ENCODE measurements around the gene PNMA6E. TPM values are rescaled to one million over a fixed set of nuclear protein-coding genes. Genes with fewer than 3 reads are reported as not detected.
A peak's percentile ranks its signal among the peaks of the same experiment; 100 is the strongest.

PNMA6E gene
- total and polyA plus RNA-seq, 2 experiments from 2014 or later: not detected

DNA sequence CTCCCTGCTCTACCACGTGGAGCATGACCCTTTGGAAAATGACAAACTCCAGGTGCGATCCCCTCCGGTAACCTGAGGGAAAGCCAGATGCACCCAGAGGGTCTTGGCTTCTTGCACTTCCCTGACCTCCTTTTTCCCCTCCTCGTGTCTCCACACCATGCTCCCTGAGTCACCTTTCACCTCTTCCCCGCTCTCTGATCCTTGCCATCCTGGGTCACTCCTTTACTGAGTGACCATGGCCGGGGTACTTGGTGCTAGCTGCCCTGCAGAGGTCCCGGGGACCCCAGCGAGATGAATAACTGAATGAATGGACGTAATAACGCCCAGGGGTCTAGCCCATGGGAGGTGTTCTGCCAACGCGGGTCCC lies 9.7 kb upstream of the PNMA6E start:
- Histone ChIP-seq H3K79me2 (replicated peaks; ENCODE audit: insufficient read depth) (no peaks in the 10 kb centered on the region), H4K20me1 (replicated peaks; ENCODE audit: insufficient read depth) (no peaks in the 10 kb centered on the region), H3K27ac (ENCODE audit: low read depth) (no peak overlapping the region), H3K4me2 (peak overlapping the region; percentile 75), H3K36me3 (ENCODE audit: insufficient read depth) (no peaks in the 10 kb centered on the region), H3K9me2 (ENCODE audit: insufficient read depth) (no peaks in the 10 kb centered on the region), H2AFZ (no peak overlapping the region; the same call in 1 of the 2 replicates), H3F3A (replicated peaks; ENCODE audit: low read depth) (no peaks in the 10 kb centered on the region), H3K4me1 (ENCODE audit: insufficient read depth) (no peaks in the 10 kb centered on the region), H3K4me3 (peak overlapping the region; percentile 53), H3K27me3 (ENCODE audit: insufficient read depth) (peaks cover 19% of the 10 kb centered on the region; the same call in 1 of the 2 replicates)
- H3K9me3 Mint-ChIP-seq: no peaks in the 10 kb centered on the region; the same call in 2 of the 3 replicates
- peaks cover 21% of the 10 kb centered on the region for H3K27me3 Mint-ChIP-seq (ENCODE audit: insufficient read depth, low read depth, poor library complexity)
- no peak overlapping the region for H3K27ac Mint-ChIP-seq
- no peaks in the 10 kb centered on the region for H3K36me3 Mint-ChIP-seq (ENCODE audit: low read depth)
- H3K4me1 Mint-ChIP-seq: peaks cover 8% of the 10 kb centered on the region
- ATAC-seq (no peak), DNase-seq (ENCODE audit: low spot score) (no peak)
- TF ChIP-seq, protein P1, sequence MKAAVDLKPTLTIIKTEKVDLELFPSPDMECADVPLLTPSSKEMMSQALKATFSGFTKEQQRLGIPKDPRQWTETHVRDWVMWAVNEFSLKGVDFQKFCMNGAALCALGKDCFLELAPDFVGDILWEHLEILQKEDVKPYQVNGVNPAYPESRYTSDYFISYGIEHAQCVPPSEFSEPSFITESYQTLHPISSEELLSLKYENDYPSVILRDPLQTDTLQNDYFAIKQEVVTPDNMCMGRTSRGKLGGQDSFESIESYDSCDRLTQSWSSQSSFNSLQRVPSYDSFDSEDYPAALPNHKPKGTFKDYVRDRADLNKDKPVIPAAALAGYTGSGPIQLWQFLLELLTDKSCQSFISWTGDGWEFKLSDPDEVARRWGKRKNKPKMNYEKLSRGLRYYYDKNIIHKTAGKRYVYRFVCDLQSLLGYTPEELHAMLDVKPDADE (IDR thresholded peaks at IDR 0.05): no peak
- TF ChIP-seq EZH2phosphoT487 (IDR thresholded peaks at IDR 0.05; ENCODE audit: unreplicated experiment): no peak
- peak; percentile 39 for TF ChIP-seq EZH2 (IDR thresholded peaks at IDR 0.05; ENCODE audit: low read depth, unreplicated experiment)
- H3K4me3 Mint-ChIP-seq: peak overlapping the region; percentile 72

DNA sequence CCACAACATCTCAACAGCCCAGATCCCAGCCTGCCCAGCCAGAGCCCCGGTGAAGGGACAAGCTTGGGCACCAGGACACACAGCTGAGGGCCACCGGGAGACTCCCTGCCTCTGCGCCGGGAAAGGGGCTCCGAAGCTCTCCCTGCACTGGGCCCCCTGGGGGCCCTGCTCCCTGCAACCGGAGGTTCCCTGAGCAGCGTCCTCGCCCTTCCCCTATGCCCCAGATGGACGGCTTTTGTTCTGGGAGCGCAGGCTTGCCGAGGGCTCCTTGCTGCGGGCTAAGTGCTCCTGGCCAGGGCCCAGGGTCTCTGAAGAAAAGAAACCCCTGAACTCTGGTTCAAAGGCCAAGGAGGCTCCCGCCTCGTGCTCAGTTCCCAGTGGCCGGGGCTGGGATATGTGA lies 9.2 kb upstream of the PNMA6E start:
- Histone ChIP-seq H2AFZ (no peak overlapping the region), H3K79me2 (replicated peaks; ENCODE audit: insufficient read depth) (no peaks in the 10 kb centered on the region), H3K4me2 (no peak overlapping the region), H3F3A (replicated peaks; ENCODE audit: low read depth) (no peaks in the 10 kb centered on the region), H3K4me3 (no peak overlapping the region), H3K27me3 (ENCODE audit: insufficient read depth) (peaks cover 19% of the 10 kb centered on the region; the same call in 1 of the 2 replicates), H3K36me3 (ENCODE audit: insufficient read depth) (no peaks in the 10 kb centered on the region), H3K4me1 (ENCODE audit: insufficient read depth) (no peaks in the 10 kb centered on the region), H4K20me1 (replicated peaks; ENCODE audit: insufficient read depth) (no peaks in the 10 kb centered on the region), H3K27ac (ENCODE audit: low read depth) (no peak overlapping the region), H3K9me2 (ENCODE audit: insufficient read depth) (no peaks in the 10 kb centered on the region)
- no peak for DNase-seq (ENCODE audit: low spot score)
- ATAC-seq: no peak
- Mint-ChIP-seq H3K27me3 (ENCODE audit: insufficient read depth, low read depth, poor library complexity) (peaks cover 22% of the 10 kb centered on the region), H3K4me3 (peak overlapping the region; percentile 72; the same call in 2 of the 3 replicates), H3K4me1 (peaks cover 8% of the 10 kb centered on the region), H3K27ac (no peak overlapping the region), H3K9me3 (no peaks in the 10 kb centered on the region; the same call in 2 of the 3 replicates), H3K36me3 (ENCODE audit: low read depth) (no peaks in the 10 kb centered on the region)
- TF ChIP-seq NANOG (IDR thresholded peaks at IDR 0.05; ENCODE audit: borderline replicate concordance) (no peak), JUNB (IDR thresholded peaks at IDR 0.05; ENCODE audit: unreplicated experiment) (no peak)

DNA sequence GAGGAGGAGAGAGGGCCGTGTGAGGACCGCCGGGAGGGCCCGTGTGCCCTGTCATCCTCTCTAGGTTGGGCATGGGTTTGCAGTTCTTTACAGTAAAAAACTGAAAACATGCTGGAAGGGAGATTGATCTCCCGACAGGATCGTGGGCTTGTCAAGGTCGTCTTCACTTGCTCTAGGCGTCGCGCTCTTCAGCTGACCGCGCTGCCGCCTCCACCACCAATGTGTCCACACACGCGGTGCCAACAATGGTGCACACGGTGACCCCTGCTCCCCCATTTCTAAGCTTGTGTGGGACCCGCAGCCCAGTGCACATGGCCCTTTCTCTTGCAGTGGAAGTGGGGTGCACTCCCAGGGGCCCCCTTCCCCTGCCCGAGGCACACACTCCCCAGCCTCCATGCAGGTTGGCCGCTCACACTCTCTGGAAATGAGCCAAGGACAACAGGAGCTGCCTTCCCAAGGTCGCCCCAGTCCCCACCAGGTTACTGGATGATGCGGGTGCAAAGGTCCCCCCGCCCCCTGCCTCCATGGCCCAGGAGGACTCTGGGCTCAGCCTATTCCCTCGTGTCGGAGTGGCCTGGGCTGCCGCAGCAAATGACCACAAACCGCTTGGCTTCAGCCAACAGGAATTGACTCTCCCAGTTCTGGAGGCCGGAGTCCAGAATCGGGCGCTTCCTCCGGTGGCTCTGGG lies 8.4 kb upstream of the PNMA6E start:
- H3K36me3 Mint-ChIP-seq (ENCODE audit: low read depth): no peaks in the 10 kb centered on the region
- H3K4me2 ChIP-seq: no peak overlapping the region
- no peak overlapping the region for H3K4me3 ChIP-seq
- no peak overlapping the region for H3K27ac Mint-ChIP-seq
- no peak overlapping the region for H2AFZ ChIP-seq
- no peaks in the 10 kb centered on the region for H3K9me2 ChIP-seq (ENCODE audit: insufficient read depth)
- peaks cover 8% of the 10 kb centered on the region for H3K4me1 Mint-ChIP-seq
- no peaks in the 10 kb centered on the region for H3K36me3 ChIP-seq (ENCODE audit: insufficient read depth)
- H3K4me3 Mint-ChIP-seq: no peak overlapping the region
- peaks cover 22% of the 10 kb centered on the region for H3K27me3 Mint-ChIP-seq (ENCODE audit: insufficient read depth, low read depth, poor library complexity)
- H3K79me2 ChIP-seq (replicated peaks; ENCODE audit: insufficient read depth): no peaks in the 10 kb centered on the region
- H3K9me3 Mint-ChIP-seq: no peaks in the 10 kb centered on the region; the same call in 2 of the 3 replicates
- DNase-seq (ENCODE audit: low spot score): no peak
- ATAC-seq: no peak
- no peak overlapping the region for H3K27ac ChIP-seq (ENCODE audit: low read depth)
- peaks cover 19% of the 10 kb centered on the region; the same call in 1 of the 2 replicates for H3K27me3 ChIP-seq (ENCODE audit: insufficient read depth)
- H4K20me1 ChIP-seq (replicated peaks; ENCODE audit: insufficient read depth): no peaks in the 10 kb centered on the region
- H3F3A ChIP-seq (replicated peaks; ENCODE audit: low read depth): no peaks in the 10 kb centered on the region
- H3K4me1 ChIP-seq (ENCODE audit: insufficient read depth): no peaks in the 10 kb centered on the region
- TF ChIP-seq POLR2AphosphoS5 (IDR thresholded peaks at IDR 0.05; ENCODE audit: low read depth) (no peak), JUNB (IDR thresholded peaks at IDR 0.05; ENCODE audit: unreplicated experiment) (no peak)
- TF ChIP-seq, protein P2, sequence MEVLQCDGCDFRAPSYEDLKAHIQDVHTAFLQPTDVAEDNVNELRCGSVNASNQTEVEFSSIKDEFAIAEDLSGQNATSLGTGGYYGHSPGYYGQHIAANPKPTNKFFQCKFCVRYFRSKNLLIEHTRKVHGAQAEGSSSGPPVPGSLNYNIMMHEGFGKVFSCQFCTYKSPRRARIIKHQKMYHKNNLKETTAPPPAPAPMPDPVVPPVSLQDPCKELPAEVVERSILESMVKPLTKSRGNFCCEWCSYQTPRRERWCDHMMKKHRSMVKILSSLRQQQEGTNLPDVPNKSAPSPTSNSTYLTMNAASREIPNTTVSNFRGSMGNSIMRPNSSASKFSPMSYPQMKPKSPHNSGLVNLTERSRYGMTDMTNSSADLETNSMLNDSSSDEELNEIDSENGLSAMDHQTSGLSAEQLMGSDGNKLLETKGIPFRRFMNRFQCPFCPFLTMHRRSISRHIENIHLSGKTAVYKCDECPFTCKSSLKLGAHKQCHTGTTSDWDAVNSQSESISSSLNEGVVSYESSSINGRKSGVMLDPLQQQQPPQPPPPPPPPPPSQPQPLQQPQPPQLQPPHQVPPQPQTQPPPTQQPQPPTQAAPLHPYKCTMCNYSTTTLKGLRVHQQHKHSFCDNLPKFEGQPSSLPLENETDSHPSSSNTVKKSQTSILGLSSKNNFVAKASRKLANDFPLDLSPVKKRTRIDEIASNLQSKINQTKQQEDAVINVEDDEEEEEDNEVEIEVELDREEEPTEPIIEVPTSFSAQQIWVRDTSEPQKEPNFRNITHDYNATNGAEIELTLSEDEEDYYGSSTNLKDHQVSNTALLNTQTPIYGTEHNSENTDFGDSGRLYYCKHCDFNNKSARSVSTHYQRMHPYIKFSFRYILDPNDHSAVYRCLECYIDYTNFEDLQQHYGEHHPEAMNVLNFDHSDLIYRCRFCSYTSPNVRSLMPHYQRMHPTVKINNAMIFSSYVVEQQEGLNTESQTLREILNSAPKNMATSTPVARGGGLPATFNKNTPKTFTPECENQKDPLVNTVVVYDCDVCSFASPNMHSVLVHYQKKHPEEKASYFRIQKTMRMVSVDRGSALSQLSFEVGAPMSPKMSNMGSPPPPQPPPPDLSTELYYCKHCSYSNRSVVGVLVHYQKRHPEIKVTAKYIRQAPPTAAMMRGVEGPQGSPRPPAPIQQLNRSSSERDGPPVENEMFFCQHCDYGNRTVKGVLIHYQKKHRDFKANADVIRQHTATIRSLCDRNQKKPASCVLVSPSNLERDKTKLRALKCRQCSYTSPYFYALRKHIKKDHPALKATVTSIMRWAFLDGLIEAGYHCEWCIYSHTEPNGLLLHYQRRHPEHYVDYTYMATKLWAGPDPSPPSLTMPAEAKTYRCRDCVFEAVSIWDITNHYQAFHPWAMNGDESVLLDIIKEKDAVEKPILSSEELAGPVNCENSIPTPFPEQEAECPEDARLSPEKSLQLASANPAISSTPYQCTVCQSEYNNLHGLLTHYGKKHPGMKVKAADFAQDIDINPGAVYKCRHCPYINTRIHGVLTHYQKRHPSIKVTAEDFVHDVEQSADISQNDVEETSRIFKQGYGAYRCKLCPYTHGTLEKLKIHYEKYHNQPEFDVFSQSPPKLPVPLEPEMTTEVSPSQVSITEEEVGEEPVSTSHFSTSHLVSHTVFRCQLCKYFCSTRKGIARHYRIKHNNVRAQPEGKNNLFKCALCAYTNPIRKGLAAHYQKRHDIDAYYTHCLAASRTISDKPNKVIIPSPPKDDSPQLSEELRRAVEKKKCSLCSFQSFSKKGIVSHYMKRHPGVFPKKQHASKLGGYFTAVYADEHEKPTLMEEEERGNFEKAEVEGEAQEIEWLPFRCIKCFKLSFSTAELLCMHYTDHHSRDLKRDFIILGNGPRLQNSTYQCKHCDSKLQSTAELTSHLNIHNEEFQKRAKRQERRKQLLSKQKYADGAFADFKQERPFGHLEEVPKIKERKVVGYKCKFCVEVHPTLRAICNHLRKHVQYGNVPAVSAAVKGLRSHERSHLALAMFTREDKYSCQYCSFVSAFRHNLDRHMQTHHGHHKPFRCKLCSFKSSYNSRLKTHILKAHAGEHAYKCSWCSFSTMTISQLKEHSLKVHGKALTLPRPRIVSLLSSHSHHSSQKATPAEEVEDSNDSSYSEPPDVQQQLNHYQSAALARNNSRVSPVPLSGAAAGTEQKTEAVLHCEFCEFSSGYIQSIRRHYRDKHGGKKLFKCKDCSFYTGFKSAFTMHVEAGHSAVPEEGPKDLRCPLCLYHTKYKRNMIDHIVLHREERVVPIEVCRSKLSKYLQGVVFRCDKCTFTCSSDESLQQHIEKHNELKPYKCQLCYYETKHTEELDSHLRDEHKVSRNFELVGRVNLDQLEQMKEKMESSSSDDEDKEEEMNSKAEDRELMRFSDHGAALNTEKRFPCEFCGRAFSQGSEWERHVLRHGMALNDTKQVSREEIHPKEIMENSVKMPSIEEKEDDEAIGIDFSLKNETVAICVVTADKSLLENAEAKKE (CRISPR knock-in tag; IDR thresholded peaks at IDR 0.05): no peak
